ENCODE data around the gene HDDC3.

The HDDC3 gene

GRCh38 chr15:90953947-90954711 is 21.8 kb upstream of the HDDC3 start:
- DNase-seq: no peak

- DNase-seq: no peak
These were observed 20.7 kb upstream of the HDDC3 start for GRCh38 chr15:90952901-90953677.

- no peak for DNase-seq
These were observed 18.3 kb upstream of the HDDC3 start for GRCh38 chr15:90950676-90951075.

- no peak for DNase-seq
These were observed 17.8 kb upstream of the HDDC3 start for GRCh38 chr15:90949979-90950675.

- no peak for DNase-seq
These were observed 16.2 kb upstream of the HDDC3 start for GRCh38 chr15:90948506-90948905.

GRCh38 chr15:90947577-90948357 is 15.4 kb upstream of the HDDC3 start:
- no peak for DNase-seq

GRCh38 chr15:90946941-90947576 is 14.7 kb upstream of the HDDC3 start:
- DNase-seq: no peak

- DNase-seq: no peak
These were observed 14.2 kb upstream of the HDDC3 start for GRCh38 chr15:90946538-90946937.

GRCh38 chr15:90945091-90945490 is 12.7 kb upstream of the HDDC3 start:
- no peak for DNase-seq

- no peak for DNase-seq
These were observed 10.2 kb upstream of the HDDC3 start for GRCh38 chr15:90942354-90943120.

GRCh38 chr15:90941038-90941437 is 8.7 kb upstream of the HDDC3 start:
- no peak for DNase-seq

- no peak for DNase-seq
These were observed 7.4 kb upstream of the HDDC3 start for GRCh38 chr15:90939756-90940155.

GRCh38 chr15:90938261-90938660 is 5.9 kb upstream of the HDDC3 start:
- DNase-seq: no peak

- no peak for DNase-seq
These were observed 4.5 kb upstream of the HDDC3 start for GRCh38 chr15:90936823-90937222.

GRCh38 chr15:90934949-90935751 is 2.8 kb upstream of the HDDC3 start, which contains the start of gene UNC45A:
TSS of gene UNC45A (plus strand) at chr15:90935285. CDS start at chr15:90935325, 40 bp downstream.
- peak; percentile 95 for DNase-seq

- peak; percentile 80 for DNase-seq
These were observed 2.1 kb upstream of the HDDC3 start for GRCh38 chr15:90934256-90934948.

- no peak for DNase-seq
These were observed 952 bp upstream of the HDDC3 start for GRCh38 chr15:90933301-90933700.

- no peak for DNase-seq
These were observed 277 bp upstream of the HDDC3 start for GRCh38 chr15:90932660-90932991.

- no peak for DNase-seq
These were observed 848 bp downstream of the HDDC3 start for GRCh38 chr15:90931575-90931827.

GRCh38 chr15:90930861-90931574 is 1.3 kb downstream of the HDDC3 start:
- no peak for DNase-seq
